IPS DF 19.7 (cell line): ENCODE measurements around the gene SCARB1.

Experiments used
- DNase-seq: peaks from one replicate; pipeline ENCODE4 v3.0.0-alpha.2; 2013; ENCODE audit warnings: low read depth, low spot score

The SCARB1 gene

DNA sequence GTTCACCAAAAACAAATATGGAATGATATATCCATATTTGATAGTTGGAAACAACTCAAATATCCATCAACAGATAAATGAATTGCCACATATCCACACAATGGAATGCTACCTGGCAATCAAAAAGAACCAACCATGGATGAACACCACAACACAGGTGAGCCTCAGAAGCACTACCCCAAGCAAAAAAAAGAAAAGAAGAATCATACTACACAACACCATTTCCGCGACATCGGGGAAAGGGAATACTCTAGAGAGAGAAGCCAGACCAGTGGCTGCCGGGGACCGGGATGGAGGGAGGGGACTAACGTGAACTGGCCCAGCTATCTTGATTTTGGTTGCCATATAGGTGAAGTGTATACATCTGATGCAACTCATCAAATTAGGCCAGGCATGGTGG, 41.4 kb downstream of the SCARB1 start:
- DNase-seq: no peak

DNA sequence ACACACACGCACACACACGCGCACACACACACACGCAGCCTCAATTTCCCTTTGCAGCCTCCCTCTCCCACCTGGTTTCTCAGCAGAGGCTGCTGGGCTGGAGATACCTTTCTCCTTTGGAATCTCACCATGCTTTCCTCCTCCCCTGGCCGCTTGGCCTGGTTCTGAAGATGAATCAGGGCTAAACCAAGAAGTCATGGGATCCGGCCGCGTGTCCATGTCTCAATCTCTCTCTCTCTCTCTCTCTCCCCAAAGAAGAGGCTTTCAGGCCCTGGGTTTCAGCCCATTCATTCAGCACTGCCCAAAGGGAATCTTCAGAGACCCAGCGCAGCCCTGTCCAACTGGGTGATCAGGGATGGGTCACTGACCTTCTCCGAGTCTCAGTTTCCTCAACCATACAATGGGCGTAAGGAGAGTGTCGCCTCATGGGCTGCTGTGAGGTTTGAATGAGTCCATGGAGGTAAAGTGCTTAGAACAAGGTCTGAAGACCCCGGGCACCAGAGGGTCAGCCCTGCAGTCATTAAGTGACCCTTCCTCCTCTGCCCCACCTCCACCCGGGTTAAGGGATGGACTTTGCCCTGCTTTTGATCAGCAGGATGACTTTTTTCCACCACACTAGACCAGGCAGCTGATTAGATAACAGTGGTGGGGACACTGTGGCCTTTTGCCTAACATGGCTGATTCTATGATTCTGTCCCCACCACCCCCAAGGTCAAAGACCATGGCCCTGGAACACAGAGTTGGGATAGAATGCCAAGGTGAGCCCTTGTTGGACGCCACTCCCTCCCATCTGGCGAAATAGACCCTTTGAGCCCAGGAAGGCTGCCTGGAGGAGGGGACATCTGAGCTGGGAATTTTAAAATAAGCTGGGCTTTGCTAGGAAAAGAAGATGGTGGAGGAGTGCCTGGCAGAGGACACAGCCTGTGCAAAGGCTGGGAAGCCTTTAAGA, 42.1 kb downstream of the SCARB1 start:
- no peak for DNase-seq

DNA sequence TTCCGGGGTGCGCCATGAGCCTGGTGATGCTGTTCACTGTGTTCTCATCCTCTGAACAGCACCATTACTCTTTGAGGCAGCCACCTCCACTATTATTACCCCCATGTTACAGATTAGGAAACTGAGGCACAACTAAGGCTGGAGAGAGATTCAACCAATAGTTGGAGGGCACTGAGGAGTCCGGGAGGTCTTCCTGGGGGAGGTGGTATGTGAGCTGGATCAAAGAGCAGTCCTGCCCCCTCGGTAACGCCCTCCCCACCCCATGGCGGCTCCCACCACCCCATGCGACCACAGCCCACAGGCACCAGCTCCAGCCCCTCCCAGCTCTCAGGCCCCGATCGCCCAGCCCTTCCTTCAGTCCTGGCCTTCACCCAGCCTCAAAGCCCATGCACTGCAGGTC, 43.5 kb downstream of the SCARB1 start:
- DNase-seq: no peak

DNA sequence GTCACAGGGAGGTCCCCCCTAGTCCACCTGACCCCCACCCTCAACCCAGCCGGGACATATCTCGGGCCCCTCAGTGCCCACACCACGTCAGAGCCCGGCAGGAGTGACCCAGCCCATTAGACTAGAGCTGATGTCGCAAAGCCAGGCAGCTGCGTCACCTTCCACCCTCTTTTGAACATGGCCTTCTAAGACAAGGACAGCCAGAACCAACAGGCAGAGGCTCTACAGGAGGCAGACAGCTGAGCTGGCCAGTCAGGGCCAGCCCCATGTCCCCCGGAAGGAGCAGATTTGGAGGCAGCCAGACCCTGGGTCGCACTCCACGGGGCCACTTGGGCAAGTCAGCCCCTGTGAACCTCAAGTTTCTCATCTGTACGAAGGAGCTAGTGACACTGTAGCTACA, 44.1 kb downstream of the SCARB1 start:
- no peak for DNase-seq

DNA sequence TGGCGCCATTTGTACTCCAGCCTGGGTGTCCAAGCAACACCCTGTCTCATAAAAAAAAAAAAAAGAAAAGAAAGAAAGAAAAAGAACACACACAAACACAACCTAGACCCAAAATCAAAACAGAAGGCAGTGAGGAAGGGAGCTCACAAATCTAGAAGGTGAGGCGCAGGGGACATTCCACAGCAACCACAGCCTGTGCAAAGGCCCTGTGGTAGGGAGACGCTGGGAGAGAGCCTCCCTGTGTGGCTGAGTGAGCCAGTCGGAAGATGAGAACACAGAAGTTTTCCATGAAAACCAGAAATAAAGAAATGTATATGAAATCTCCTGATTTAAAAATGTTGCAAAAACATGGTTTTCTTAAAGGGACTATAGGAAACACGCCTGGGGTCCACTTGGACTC, 44.6 kb downstream of the SCARB1 start:
- no peak for DNase-seq

DNA sequence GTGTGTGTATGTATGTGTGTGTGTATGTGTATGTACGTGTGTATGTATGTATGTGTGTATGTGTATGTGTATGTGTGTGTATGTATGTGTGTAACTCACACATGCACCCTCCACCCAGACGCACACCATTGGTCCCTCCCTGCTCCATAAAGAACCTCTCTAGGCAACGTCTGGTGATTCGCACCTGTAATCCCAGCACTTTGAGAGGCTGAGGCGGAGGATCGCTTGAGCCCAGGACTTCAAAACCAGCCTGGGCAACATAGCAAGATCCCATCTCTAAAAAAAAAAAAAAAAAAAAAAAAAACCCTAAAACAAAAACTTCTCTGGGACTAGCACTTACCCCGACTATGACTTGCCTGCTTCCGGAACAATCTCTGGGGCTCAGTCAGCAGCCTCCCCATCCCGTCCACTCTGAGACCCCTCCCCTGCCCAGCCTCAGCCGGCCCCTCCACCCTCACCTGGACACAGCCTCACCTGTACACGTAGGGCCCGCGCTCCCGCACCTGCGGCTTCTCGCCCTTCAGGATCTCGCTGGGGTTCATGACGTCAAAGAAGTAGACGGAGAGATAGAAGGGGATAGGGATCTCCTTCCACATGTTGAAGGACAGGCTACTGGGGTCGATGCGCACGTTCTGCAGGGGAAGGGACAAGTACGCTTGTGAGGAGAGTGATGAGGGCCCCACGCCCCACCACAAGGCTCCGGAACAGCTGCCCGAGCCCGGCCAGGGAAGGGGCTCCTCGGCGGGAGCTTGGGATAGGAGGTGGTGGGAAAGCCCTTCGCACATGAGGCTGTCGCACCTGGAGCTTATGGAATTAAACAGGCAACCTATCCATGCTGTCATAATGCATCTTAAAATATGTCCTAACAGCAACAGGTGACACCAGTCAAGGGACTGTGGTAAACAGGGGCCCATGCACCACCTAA, 46.3 kb downstream of the SCARB1 start:
- DNase-seq: no peak

DNA sequence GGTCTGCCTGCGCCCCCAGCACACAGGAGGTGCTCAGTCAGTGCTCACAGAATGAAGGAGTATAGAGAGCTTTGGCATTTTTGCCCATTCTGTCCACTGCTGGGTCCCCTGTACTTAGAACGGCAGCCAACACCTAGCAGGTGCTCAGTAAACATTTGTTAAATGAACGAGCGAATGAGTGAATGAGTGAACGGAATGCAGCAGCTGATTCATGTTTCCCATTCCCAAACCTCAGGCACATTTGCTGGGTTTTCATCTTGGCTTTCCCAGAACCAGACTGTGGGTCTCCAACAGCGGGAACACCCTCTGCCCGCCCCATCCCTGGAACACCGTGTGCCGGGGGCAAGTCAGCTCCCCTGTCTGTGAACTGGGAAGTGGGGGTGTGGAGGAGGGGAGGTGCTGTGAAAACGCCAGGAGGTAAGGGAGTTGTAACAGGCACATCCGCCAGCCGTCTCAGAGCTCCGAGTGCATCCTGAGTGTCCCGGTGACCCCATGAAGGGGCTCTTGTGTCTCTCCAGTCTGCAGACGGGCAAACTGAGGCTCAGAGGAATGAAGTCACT, 47.3 kb downstream of the SCARB1 start:
- DNase-seq: no peak

DNA sequence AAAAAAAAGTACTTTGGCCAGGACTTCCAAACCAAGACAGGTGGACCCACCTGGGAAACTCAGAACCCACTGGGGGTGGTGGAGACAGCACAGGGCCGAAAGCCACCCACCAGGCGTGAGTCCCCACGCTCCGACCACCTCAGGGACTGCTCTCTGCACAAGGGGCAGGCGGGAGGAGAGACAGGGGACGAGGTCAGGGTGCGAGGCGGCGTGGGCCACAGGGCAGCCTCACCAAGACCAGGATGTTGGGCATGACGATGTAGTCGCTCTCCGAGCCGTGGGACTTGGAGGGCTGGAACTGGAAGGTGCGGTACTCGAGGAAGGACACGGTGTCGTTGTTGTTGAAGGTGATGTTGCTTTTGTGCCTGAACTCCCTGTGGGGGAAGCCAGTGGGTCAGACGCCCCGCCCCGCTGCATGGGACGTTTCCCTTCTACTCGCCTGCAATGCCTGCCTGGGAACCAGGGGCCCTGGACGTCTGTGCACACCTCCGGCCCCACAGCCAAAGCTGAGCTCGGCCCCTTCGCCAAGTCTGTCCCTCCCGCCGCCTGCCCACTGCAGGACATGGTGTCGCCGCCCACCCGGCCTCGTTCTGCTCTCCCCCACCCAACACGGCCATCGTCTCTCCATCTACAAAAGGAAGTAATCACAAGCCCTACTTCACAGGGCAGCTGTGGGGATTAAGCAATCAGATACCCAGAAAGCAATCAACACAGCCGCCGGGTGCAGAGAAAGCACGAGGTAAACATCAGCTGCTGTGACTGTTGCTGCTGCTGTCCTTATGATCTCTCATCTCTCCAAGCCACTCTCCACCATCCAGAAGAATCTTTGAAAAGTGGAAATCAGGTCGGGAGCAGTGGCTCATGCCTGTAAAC, 48.7 kb downstream of the SCARB1 start:
- no peak for DNase-seq

DNA sequence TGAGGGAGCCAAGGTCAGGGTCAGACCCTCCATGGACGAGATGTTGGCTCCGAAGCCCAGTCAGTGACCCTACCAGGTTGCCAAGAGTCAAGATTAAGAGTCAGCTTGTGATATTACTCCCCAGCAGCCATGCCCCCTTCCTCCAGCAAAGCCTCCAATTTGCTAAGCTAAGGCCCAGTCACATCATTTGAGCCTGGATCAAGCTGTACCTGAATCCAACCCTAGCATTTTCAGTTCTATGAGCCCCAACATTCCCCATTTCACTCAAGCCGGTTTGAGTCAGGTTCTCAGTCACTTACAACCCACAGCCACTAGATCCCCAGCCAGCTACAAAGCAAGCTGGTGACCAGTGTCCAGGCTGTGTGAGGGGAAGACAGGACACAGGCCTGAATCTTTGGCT, 49.9 kb downstream of the SCARB1 start:
- DNase-seq: no peak

DNA sequence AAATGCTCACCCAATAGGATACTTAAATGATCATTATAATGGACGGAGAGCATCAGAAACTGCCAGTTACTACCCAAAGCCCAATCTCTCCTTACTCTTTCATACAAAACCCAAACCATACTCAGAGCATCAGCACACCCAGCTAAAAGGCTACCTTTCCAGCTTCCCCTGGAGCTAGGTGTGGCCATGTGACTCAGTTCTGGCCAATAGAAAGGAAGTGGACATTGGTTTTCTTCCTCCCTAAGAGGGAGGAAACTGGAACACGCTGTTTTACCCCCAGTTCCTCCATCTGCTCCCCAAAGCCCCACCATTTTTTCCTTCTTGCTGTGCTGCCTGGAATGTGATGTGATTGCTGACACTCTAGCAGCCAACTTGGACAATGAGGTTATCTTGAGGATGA, 50.7 kb downstream of the SCARB1 start:
- DNase-seq: no peak

DNA sequence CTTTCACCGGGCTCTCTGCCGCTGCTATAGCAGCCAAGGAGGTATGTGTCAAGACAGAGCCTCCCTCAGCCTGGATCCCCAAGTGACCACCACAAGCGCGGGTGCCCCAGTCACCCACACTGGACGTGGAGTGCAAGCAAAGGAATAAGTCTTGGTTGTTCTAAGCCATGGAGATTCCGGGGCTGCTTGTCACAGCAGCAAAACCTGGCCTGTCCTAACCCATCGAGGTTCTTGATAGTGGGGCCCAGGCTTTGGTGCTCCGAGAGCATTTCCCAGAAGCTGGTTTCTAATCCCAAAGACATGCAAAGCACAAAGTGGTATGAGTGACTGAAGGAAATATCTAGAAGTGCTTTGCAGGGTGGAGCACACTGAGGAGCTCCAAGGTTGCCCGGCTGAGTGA, 51.3 kb downstream of the SCARB1 start:
- DNase-seq: no peak

DNA sequence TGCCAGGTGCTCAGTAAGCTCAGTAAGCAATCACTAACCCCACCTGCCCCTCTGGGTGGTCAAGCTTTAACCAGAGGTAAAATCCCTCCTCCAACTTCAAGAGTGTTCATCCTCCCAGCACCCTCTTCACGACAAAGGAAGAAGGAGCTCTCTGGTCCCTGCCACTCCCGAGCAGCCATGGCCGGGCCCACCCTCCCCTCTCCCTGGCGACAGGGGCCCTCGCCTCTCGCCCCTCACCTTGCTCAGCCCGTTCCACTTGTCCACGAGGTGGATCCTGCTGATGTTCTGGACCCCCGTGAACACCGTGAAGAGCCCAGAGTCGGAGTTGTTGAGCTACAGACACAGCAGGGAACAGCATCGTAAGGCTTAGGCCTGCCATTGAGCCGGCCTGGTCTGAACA, 52.0 kb downstream of the SCARB1 start:
- no peak for DNase-seq

DNA sequence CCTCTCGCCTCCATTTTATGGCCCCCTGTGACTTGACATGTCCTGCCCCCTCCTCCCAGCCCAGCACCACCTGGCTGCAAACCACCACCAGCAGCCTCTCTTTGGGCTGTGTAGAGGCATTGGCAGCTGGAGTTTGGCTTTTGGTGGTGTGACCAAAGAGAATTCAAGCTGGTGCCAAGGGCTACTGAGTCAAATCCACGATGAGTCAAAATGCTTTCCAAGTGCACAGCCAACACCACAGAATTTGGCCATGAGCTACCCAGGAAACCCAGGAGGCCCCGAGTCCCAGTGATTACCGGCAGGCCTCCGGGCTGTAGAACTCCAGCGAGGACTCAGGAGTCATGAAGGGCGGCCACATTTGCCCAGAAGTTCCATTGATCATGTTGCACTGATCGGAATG, 53.8 kb downstream of the SCARB1 start:
- DNase-seq: no peak

DNA sequence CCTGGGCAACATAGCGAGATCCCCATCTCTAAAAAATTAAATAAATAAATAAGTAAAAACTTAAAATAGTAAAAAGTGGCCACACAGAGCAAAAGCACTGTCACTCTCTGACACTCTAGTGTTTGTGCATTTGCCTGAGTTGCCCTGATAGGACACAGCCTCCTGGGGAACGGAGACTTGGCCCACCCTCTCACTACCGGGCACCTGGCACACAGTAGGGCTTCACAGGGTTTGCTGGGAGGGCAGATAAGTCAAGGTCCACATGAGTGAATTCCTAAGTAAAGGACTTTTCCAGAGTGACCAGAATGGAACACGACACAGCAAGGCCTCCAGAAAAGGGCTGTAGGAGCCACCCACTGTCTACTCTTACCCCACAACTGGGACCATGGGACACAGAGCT, 54.3 kb downstream of the SCARB1 start:
- no peak for DNase-seq

DNA sequence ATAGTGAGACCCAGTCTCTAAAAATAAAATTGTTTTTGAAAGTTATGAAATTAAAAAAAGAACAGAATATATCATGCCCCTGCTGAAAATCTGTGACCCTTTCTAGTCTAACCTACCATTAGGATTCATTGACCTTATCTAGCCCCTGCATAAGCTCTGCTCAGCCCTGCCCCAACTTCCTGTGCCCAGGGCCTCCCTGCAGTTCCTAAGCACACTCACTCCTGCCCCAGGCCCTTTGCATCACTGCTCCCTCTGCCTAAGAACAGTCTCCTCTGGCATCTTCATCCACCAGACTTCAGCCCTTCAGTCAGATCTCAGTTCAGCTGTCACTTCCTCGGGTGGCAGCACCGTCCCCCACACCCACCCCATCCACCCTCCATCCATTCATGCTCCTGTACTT, 55.4 kb downstream of the SCARB1 start:
- no peak for DNase-seq

DNA sequence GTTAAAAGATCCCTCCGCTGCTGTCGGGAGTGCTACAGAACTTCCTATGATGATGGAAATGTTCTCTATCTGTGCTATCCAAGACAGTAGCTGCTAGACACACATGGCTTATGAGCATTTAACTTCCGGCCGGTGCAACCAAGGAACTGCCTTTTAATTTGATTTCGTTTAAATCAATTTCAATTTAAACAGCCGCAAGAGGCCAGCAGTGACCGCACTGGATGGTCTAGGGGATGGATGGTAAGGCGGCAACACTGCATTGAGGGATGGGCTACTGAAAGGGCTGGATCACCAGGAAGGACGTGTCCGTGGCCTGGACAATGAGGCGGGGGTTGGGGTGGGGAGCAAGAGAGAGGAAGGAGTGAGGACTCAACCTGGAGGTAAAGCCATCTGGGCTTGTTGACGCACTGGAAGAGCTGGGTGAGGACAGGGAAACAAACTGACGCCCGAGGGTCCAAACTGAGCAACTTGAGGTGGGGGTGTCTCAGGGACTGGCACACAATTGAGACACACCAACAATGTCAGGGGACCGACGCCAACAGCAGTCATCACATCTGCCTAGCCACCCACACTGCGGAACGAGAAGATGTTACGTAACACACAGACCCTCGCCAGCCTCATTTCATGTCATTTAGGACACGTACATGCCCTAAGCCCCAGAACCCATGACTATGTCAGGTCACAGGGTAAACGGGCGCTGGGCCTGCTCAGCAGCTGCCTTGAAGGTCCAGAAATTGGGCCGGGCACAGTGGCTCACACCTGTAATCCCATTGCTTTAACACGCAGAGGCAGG, 57.6 kb downstream of the SCARB1 start:
- DNase-seq: no peak

DNA sequence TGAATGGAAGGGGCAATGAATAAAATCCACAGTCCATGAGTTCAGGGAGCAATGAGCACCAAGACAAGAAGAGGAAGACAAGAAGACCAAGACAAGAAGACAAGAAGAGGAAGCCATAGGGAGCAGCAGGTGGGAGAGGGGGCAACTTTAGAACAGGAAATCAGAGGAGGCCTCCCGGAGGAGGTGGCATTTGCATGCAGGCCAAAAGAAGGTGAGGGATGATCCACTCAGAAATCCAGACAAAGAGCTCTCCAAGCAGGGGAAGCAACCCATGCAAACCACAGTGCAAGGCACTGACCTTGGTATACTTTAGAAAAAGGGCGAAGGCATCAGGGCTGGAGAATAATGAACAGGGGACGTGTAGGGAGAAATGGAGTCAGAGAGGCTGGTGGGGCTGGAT, 58.6 kb downstream of the SCARB1 start:
- no peak for DNase-seq

DNA sequence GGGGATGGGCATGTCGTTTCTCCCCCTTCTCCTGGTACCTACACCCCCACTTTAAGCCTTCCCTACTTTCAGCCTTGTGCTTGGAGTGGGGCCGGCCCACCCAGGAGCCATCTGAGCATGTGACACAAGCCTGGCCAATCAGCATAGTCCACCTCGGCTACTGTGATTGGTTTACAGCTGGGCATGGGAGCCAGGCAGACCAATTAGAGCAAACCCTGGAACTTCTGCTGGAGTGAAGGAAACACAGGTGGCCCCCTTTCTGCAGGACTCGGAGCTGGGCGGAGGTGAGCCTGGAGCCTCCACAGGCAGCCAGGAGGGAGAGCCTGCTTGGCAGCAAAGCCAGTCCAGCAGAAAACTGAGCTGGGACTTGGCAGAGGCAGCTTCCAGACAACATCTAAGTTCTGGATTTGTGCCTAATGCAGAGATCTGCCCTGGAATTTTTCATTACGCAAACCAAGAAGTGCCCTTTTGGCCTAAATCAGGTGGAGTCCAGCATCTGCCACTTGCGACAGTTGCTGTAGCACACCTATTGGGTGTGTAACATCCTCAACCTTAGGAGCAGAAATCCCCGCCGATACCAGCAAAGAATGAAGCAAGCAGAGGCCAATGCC, 59.5 kb downstream of the SCARB1 start:
- DNase-seq: peak; percentile 52

DNA sequence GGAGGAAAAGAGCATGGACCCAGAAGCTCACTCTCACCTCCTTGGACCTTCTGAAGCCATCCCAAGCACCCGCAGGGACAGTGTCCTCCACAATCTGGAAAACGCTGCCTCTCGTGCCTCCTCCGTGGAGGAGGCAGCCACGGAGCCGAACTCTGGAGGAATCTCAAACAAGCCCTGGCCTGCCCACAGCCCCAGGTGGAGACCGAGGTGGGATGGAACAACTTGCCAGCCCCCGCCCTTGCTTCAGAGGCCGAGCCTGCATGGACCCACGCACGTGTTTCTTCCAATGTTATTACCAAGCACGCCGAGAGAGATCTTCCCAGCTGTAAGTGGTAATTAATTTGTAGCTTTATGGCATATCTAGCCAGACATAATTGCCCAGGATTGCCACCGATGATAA, 61.3 kb downstream of the SCARB1 start:
- no peak for DNase-seq

DNA sequence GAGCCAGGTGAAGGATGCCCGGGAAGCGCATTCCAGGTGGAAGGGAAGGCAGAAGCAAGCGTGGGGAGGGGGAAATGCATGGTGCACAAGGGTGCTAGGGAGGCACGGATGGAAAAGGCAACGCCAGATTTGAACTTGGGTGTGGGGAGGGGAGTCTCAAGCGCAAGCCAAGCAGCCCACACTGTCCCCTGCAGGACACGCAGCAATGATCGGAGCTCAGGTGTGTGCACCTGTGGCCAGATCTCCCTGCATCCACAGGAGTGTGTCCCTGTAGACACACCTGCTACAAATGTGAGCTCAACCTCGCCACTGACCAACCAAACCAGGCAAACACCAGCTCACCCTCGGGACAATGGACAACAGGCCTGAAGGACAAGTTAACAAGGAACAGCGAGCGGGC, 63.2 kb downstream of the SCARB1 start:
- DNase-seq: no peak
